GM18868 (cell line): Measurements from ENCODE around the gene KATNB1.

Experiments
- ATAC-seq: cut with Tn5 transposase; IDR thresholded peaks from one replicate; pipeline ENCODE4 v1.9.1; 2021; ENCODE audit warnings: mild to moderate bottlenecking, moderate library complexity; ENCODE audit not compliant: unreplicated experiment

Gene KATNB1

GRCh38 chr16:57735755-57736418 is at the start of gene KATNB1:
Gene KATNB1, plus strand, starts transcription at chr16:57735770. Its CDS starts 1,474 bp downstream, at chr16:57737244.
- no peak for ATAC-seq

GRCh38 chr16:57686577-57686976 is 49.0 kb upstream of the KATNB1 start:
- no peak for ATAC-seq

GRCh38 chr16:57687363-57687929 is 48.1 kb upstream of the KATNB1 start:
- ATAC-seq: no peak

- no peak for ATAC-seq
Measured at GRCh38 chr16:57688487-57688986, 47.0 kb upstream of the KATNB1 start.

GRCh38 chr16:57688987-57689761 is 46.4 kb upstream of the KATNB1 start:
- ATAC-seq: no peak

- ATAC-seq: peak; percentile 81
Measured at GRCh38 chr16:57689762-57690558, 45.6 kb upstream of the KATNB1 start.

GRCh38 chr16:57690782-57691471 is 44.6 kb upstream of the KATNB1 start:
- ATAC-seq: no peak

GRCh38 chr16:57692636-57693035 is 42.9 kb upstream of the KATNB1 start:
- ATAC-seq: no peak

GRCh38 chr16:57693550-57693949 is 42.0 kb upstream of the KATNB1 start:
- no peak for ATAC-seq

- no peak for ATAC-seq
Measured at GRCh38 chr16:57694231-57694724, 41.3 kb upstream of the KATNB1 start.

GRCh38 chr16:57694725-57695679 is 40.6 kb upstream of the KATNB1 start, which contains the start of gene DRC7:
Gene DRC7, plus strand, starts transcription at chr16:57694806. Its CDS starts 3,144 bp downstream, at chr16:57697950.
- peak; percentile 51 for ATAC-seq

- no peak for ATAC-seq
Measured at GRCh38 chr16:57695680-57696069, 39.9 kb upstream of the KATNB1 start.

- no peak for ATAC-seq
Measured at GRCh38 chr16:57696240-57696639, 39.3 kb upstream of the KATNB1 start.

GRCh38 chr16:57697896-57698537 is 37.6 kb upstream of the KATNB1 start:
- no peak for ATAC-seq

GRCh38 chr16:57698812-57699405 is 36.7 kb upstream of the KATNB1 start:
- no peak for ATAC-seq

- no peak for ATAC-seq
Measured at GRCh38 chr16:57699481-57699880, 36.1 kb upstream of the KATNB1 start.

GRCh38 chr16:57699899-57700298 is 35.7 kb upstream of the KATNB1 start:
- no peak for ATAC-seq
